Measurements from ENCODE around the gene PDE3B.

DNA sequence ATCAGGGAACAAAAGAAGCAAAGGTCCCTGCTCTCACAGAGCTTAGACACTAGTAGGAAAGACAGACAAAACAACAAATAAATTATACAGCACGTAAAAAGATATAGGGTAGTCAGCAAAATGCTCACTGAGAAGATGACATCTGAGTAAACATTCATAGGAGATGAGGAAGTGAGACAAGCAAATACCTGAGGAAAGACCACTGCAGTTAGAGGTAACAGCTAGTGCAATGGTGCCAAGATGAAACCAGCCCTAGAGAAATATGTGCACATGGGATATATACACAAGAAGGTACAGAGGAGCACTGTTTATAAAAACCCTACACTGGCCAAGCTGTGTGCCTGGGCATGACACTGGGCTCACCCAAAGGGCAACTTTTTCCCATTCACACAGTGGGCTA lies 238.6 kb downstream of the PDE3B start:
- TF ChIP-seq, protein P1, sequence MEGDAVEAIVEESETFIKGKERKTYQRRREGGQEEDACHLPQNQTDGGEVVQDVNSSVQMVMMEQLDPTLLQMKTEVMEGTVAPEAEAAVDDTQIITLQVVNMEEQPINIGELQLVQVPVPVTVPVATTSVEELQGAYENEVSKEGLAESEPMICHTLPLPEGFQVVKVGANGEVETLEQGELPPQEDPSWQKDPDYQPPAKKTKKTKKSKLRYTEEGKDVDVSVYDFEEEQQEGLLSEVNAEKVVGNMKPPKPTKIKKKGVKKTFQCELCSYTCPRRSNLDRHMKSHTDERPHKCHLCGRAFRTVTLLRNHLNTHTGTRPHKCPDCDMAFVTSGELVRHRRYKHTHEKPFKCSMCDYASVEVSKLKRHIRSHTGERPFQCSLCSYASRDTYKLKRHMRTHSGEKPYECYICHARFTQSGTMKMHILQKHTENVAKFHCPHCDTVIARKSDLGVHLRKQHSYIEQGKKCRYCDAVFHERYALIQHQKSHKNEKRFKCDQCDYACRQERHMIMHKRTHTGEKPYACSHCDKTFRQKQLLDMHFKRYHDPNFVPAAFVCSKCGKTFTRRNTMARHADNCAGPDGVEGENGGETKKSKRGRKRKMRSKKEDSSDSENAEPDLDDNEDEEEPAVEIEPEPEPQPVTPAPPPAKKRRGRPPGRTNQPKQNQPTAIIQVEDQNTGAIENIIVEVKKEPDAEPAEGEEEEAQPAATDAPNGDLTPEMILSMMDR (IDR thresholded peaks at IDR 0.05) = no peak
- no peak for TF ChIP-seq POLR2A (IDR thresholded peaks at IDR 0.05)

Data from heart left ventricle (tissue), 13 donors.